Prostate gland (tissue), 2 donors: ENCODE measurements around the gene AJAP1.

ENCODE experiments used
- CTCF ChIP-seq, 4 experiments: fragments of 200-600 bp in 2 of 4; fragments of 450-650 bp in 2 of 4; sonication (generic) in 2 of 4; IDR thresholded peaks; 1 replicate in 3 of 4; 2 replicates in 1 of 4; pipeline ENCODE4 v1.5.1; 2016 to 2019; ENCODE audit warnings: antibody characterized with exemption in 4 of 4, mild to moderate bottlenecking in 2 of 4, moderate library complexity in 2 of 4
- POLR2A ChIP-seq: fragments of 450-650 bp; IDR thresholded peaks from one replicate; pipeline ENCODE4 v1.6.1; 2016; ENCODE audit warnings: antibody characterized with exemption, mild to moderate bottlenecking
- POLR2AphosphoS5 ChIP-seq: sonication (generic); formaldehyde crosslinking; IDR thresholded peaks from one replicate; pipeline ENCODE4 v1.6.1; 2017; ENCODE audit warnings: antibody characterized with exemption

DNA sequence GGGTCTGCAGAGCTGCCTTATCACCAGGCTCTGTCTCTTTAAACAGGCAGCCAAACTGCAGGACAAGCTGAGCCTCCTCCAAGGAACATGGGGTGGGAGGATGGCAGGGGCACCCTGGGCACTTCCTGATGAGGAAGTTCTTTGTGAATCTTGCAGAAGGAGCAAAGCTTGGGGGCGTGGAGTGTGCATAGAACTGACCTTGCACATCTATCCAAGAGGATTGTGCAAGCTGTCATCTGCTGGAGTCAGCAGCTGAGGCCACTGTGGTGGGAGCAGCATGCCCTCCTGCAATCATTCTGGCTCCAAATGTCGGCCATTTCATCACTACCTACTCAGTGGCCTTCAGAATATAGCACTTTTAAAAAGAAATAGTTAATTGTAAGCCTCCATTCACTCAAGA is 182.2 kb downstream of the AJAP1 start:
- TF ChIP-seq CTCF (IDR thresholded peaks at IDR 0.05) = no peak
- no peak for TF ChIP-seq POLR2AphosphoS5
- TF ChIP-seq POLR2A = no peak
